C4-2B (cell line): ENCODE data around the gene PSG2.
"Not testable (repeated sequence)": the region's sequence is repeated elsewhere in the genome, so short reads cannot be mapped to it uniquely, and the experiment has no call there.

ENCODE experiments used
- CTCF ChIP-seq: fragments of 450-650 bp; conservative IDR thresholded peaks from 2 replicates; pipeline ENCODE4 v1.5.1; 2017; ENCODE audit warnings: mild to moderate bottlenecking
- ZFX ChIP-seq: fragments of 450-650 bp; IDR thresholded peaks from 2 replicates; pipeline ENCODE4 v1.6.1; 2017

GRCh38 chr19:43085796-43086530, 3.5 kb upstream of the PSG2 start:
- not testable (repeated sequence) for TF ChIP-seq CTCF, ZFX
